HFF-Myc (cell line): ENCODE measurements around the gene TMEM130.

Experiments
- DNase-seq: peaks from one replicate; pipeline ENCODE4 v3.0.0-alpha.2; 2011; ENCODE audit warnings: low read depth; ENCODE audit errors: extremely low read depth
- H3K4me3 ChIP-seq: replicated peaks from 2 replicates; pipeline ENCODE4 v1.5.1; 2011; ENCODE audit warnings: low read depth, mild to moderate bottlenecking, control low read depth, low read length
- TF ChIP-seq, protein P1 (sequence below): IDR thresholded peaks from 2 replicates; pipeline ENCODE4 v1.5.1; 2012; ENCODE audit warnings: mild to moderate bottlenecking, low read depth, low read length, control low read depth; ENCODE audit errors: missing control alignments

TMEM130 gene

DNA sequence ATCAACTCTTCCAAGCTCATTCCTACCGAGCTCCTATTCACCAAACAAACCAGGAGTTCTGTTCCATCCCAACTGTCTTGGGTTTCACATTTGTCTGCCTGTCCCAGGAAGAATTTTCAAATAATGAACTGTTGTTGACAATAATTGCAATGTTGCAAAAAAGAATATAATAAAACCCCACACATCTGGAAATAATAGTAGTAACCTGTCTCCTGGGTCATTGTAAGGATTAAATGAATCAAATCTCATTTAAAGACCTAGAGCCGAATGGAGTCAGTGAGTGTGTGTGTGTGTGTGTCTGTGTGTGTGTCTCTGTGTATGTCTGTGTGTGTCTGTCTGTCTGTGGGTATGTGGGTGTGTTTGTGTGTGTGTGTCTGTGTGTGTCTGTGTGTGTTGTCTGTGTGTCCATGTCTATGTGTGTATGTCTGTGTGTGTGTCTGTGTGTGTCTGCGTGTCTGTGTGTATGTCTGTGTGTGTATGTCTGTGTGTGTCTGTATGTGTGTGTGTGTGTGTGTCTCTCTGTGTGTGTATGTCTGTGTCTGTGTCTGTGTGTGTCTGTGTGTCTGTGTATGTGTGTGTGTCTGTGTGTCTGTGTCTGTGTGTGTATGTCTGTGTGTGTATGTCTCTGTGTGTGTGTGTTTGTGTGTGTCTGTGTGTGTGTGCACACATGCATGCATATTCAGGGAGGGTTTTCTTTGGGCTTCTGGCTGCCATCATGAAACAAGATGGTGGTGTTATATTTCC, 52.7 kb downstream of the TMEM130 start:
- H3K4me3 ChIP-seq: no peak overlapping the region
- DNase-seq: no peak
- TF ChIP-seq, protein P1, sequence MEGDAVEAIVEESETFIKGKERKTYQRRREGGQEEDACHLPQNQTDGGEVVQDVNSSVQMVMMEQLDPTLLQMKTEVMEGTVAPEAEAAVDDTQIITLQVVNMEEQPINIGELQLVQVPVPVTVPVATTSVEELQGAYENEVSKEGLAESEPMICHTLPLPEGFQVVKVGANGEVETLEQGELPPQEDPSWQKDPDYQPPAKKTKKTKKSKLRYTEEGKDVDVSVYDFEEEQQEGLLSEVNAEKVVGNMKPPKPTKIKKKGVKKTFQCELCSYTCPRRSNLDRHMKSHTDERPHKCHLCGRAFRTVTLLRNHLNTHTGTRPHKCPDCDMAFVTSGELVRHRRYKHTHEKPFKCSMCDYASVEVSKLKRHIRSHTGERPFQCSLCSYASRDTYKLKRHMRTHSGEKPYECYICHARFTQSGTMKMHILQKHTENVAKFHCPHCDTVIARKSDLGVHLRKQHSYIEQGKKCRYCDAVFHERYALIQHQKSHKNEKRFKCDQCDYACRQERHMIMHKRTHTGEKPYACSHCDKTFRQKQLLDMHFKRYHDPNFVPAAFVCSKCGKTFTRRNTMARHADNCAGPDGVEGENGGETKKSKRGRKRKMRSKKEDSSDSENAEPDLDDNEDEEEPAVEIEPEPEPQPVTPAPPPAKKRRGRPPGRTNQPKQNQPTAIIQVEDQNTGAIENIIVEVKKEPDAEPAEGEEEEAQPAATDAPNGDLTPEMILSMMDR: no peak

DNA sequence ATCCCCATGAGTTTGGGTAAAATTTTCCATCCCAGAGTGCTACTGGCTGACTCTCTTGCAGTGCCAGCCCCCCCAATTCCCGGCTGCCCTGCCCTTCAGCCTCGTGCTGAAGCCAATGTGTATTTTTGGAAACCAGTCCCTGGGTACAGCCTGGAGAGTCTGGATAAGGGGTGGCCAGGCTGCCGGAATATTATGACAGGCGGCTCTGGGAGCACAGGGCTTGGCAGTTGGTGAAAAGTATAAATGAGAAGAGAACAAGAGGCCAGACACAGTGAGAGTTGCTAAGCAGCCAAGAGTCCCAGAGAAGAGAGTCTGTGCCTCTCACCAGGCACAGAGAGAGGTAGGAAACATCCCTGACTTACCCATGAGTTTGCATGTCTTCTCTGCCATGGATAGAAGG, 53.6 kb downstream of the TMEM130 start:
- TF ChIP-seq, protein P1: no peak
- no peak for DNase-seq
- H3K4me3 ChIP-seq: no peak overlapping the region

DNA sequence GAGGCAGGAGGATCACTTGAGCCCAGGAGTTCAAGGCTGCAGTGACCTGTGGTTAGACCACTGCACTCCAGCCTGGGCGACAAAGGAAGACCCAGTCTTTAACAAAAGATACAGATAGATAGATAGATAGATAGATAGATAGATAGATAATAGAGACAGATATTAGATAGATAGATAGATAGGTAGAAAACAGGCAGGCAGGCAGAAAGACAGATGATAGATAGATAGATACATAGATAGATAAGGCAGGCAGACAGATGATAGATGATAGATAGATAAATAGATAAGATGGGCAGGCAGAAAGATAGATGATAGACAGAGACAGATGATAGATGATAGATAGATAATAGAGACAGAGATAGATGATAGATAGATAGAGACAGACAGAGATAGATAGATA, 54.5 kb downstream of the TMEM130 start:
- no peak for DNase-seq
- TF ChIP-seq, protein P1: no peak
- no peak overlapping the region for H3K4me3 ChIP-seq

DNA sequence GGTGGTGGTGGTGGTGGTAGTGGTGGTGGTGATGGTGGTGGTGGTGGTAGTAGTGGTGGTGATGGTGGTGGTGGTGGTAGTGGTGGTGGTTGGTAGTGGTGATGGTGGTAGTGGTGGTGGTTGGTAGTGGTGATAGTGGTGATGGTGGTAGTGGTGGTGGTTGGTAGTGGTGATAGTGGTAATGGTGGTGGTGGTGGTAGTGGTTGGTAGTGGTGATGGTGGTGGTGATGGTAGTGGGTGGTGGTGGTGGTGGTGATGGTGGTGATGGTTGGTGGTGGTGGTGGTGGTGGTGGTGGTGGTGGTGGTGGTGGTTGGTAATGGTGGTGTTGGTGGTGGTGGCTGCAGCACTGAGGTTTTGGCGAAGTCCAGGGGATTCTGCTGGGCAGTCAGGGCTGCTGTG, 58.5 kb downstream of the TMEM130 start:
- DNase-seq: no peak
- TF ChIP-seq, protein P1: no peak
- H3K4me3 ChIP-seq: no peak overlapping the region

DNA sequence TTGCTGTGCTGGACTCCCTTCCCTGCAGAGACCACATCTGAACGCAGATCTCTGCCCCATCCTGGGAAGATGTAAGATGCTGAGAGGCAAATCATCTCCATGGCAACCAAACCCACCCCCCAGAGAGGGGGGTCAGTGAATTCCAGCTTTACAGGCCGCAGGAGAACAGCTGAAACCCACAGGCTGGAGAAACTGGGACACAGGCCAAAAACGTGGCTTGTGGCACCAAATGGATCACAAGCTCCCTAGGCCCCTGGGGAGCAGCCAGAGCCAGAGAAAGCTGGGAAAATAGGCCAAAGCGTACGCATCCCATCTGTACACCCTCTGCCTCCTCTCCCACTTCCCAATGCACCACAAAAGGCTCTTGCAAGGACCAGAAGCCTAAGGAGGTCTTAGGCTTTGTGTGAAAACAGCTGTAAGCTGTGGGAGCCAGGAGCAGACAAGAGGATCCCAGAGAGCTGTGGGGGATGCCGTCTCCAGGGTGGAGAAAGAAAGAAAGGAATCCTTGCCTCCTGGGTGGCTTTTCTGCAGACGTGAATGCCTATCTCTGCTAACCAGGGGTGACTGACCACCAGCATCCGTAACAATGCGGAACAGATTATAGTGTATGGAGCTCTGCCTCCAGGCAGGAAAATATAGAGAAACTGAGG, 59.5 kb downstream of the TMEM130 start:
- no peak overlapping the region for H3K4me3 ChIP-seq
- TF ChIP-seq, protein P1: no peak
- no peak for DNase-seq

DNA sequence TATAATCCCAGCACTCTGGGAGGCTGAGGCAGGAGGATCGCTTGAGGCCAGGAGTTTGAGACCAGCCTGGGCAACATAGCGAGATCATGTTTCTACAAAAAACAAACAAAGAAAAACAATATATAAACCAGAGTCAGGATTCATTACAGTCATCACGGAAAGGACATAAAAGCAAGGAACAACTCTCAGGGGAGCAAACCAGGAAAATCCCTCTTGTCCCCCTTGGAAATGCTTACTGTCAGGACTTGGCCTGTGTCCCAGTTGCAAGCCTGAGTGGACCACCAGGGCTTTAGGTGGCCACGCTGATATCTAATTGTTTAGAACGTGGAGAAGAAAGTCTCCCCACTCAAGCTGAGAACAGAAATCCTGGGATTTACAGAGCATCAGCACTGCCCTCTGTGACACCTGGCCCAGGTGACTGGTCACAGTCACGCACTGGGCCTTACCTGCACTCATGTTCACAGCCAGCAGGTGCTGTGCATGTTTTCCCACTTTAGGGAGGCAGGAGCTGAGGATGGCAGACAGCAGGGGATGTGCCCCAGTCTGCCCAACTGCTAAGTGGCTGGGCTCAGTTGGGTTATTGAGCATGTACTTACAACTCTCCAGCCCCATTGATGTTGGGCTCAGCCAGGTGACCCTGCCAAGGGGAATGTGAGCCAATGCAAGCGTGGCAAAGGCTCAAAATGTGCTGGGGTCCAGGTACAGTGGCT, 60.9 kb downstream of the TMEM130 start:
- TF ChIP-seq, protein P1: no peak
- no peak overlapping the region for H3K4me3 ChIP-seq
- no peak for DNase-seq
